GM21360 (cell line): ENCODE results near the gene UPK3A.
"Not testable (repeated sequence)": the region's sequence is repeated elsewhere in the genome, so short reads cannot be mapped to it uniquely, and the experiment has no call there.

Experiments used
- ATAC-seq: cut with Tn5 transposase; IDR thresholded peaks from one replicate; pipeline ENCODE4 v1.9.1; 2021; ENCODE audit warnings: mild to moderate bottlenecking, moderate library complexity; ENCODE audit not compliant: unreplicated experiment

Gene UPK3A

GRCh38 chr22:45324311-45324711 is 39.6 kb downstream of the UPK3A start:
- no peak for ATAC-seq

GRCh38 chr22:45328261-45328660 is 43.5 kb downstream of the UPK3A start:
- not testable (repeated sequence) for ATAC-seq

- ATAC-seq, result no peak
These were observed 44.2 kb downstream of the UPK3A start for GRCh38 chr22:45328822-45329529.

GRCh38 chr22:45329530-45329936 is 44.8 kb downstream of the UPK3A start:
- no peak for ATAC-seq

GRCh38 chr22:45330548-45330947 is 45.8 kb downstream of the UPK3A start:
- no peak for ATAC-seq

- no peak for ATAC-seq
These were observed 46.7 kb downstream of the UPK3A start for GRCh38 chr22:45331486-45331885.

- no peak for ATAC-seq
These were observed 47.3 kb downstream of the UPK3A start for GRCh38 chr22:45332001-45332400.

GRCh38 chr22:45334068-45334467 is 49.3 kb downstream of the UPK3A start:
- no peak for ATAC-seq

GRCh38 chr22:45334528-45334927 is 49.8 kb downstream of the UPK3A start:
- no peak for ATAC-seq

GRCh38 chr22:45335021-45335818 is 50.5 kb downstream of the UPK3A start:
- ATAC-seq, result no peak

- ATAC-seq, result no peak
These were observed 51.2 kb downstream of the UPK3A start for GRCh38 chr22:45335854-45336522.

GRCh38 chr22:45336971-45337431 is 52.3 kb downstream of the UPK3A start:
- no peak for ATAC-seq

GRCh38 chr22:45337536-45337935 is 52.8 kb downstream of the UPK3A start:
- ATAC-seq, result no peak

- ATAC-seq, result no peak
These were observed 54.0 kb downstream of the UPK3A start for GRCh38 chr22:45338795-45339194.

GRCh38 chr22:45340323-45340722 is 55.6 kb downstream of the UPK3A start:
- ATAC-seq, result no peak

GRCh38 chr22:45341498-45341897 is 56.7 kb downstream of the UPK3A start:
- ATAC-seq, result no peak

GRCh38 chr22:45343143-45343542 is 58.4 kb downstream of the UPK3A start:
- ATAC-seq, result no peak

- no peak for ATAC-seq
These were observed 59.6 kb downstream of the UPK3A start for GRCh38 chr22:45344334-45344733.
